ENCODE measurements around the gene NKD2.

Gene NKD2

DNA sequence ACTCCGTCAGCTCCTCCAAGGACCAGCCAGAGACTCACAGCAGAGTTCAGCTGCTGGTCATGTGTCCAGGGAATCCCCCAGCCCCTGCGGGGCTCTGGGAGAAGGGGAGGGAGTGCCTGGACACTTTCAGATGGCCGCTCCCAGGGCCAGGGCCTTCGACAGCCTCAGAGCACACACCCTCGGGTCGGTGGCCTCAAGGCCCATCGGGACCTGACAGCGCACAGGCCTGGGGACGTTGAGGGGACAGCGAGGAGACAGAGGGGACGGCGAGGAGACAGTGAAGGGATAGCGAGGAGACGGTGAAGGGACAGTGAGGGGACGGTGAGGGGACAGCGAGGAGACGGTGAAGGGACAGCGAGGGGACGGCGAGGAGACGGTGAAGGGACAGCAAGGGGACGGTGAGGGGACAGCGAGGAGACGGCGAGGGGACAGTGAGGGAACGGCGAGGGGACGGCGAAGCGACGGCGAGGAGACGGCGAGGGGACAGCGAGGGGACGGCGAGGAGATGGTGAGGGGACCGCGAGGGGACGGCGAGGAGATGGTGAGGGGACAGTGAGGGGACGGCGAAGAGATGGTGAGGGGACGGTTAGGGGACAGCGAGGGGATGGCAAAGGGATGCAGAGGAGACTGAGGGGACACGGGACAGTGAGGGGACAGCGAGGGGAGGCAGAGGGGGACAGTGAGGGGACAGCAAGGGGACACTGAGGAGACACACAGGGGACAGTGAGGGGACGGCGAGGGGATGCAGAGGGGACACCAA is 56.0 kb downstream of the NKD2 start:
- Histone ChIP-seq H3F3A (ENCODE audit: insufficient read depth) (no peaks in the 10 kb centered on the region), H3K4me3 (ENCODE audit: insufficient read depth, low read length, poor library complexity, severe bottlenecking) (no peak overlapping the region), H2AFZ (ENCODE audit: low read depth, low read length, severe bottlenecking) (no peak overlapping the region), H3K27ac (ENCODE audit: low read depth, low read length) (no peak overlapping the region), H3K9me2 (replicated peaks; ENCODE audit: insufficient read depth, low read length) (no peaks in the 10 kb centered on the region), H3K79me2 (ENCODE audit: insufficient read depth, low read length) (no peaks in the 10 kb centered on the region), H3K4me2 (ENCODE audit: low read depth, low read length, poor library complexity, severe bottlenecking) (no peak overlapping the region), H3K9me3 (ENCODE audit: insufficient read depth, low read length) (no peaks in the 10 kb centered on the region), H4K20me1 (ENCODE audit: low read depth, low read length) (no peaks in the 10 kb centered on the region), H3K9ac (ENCODE audit: low read length) (no peak overlapping the region), H3K27me3 (ENCODE audit: low read length) (no peaks in the 10 kb centered on the region), H3K36me3 (ENCODE audit: low read length) (no peaks in the 10 kb centered on the region)
- TF ChIP-seq EZH2phosphoT487 (conservative IDR thresholded peaks at IDR 0.05; ENCODE audit: low read length) (no peak), CTCF (IDR thresholded peaks at IDR 0.05; ENCODE audit: insufficient read depth, low read length, poor library complexity, severe bottlenecking) (no peak)

- H3K27ac ChIP-seq (ENCODE audit: low read depth, low read length) = no peak overlapping the region
- H3K36me3 ChIP-seq (ENCODE audit: low read length) = no peaks in the 10 kb centered on the region
- no peaks in the 10 kb centered on the region for H3F3A ChIP-seq (ENCODE audit: insufficient read depth)
- H2AFZ ChIP-seq (ENCODE audit: low read depth, low read length, severe bottlenecking) = no peak overlapping the region
- no peaks in the 10 kb centered on the region for H3K9me2 ChIP-seq (replicated peaks; ENCODE audit: insufficient read depth, low read length)
- H3K9ac ChIP-seq (ENCODE audit: low read length) = no peak overlapping the region
- TF ChIP-seq CTCF (IDR thresholded peaks at IDR 0.05; ENCODE audit: insufficient read depth, low read length, poor library complexity, severe bottlenecking) (no peak), EZH2phosphoT487 (conservative IDR thresholded peaks at IDR 0.05; ENCODE audit: low read length) (no peak)
- no peaks in the 10 kb centered on the region for H4K20me1 ChIP-seq (ENCODE audit: low read depth, low read length)
- H3K9me3 ChIP-seq (ENCODE audit: insufficient read depth, low read length) = no peaks in the 10 kb centered on the region
- H3K27me3 ChIP-seq (ENCODE audit: low read length) = no peaks in the 10 kb centered on the region
- no peaks in the 10 kb centered on the region for H3K79me2 ChIP-seq (ENCODE audit: insufficient read depth, low read length)
- H3K4me3 ChIP-seq (ENCODE audit: insufficient read depth, low read length, poor library complexity, severe bottlenecking) = no peak overlapping the region
- no peak overlapping the region for H3K4me2 ChIP-seq (ENCODE audit: low read depth, low read length, poor library complexity, severe bottlenecking)
Observed at GRCh38 chr5:1065143-1065750, 56.6 kb downstream of the NKD2 start.

DNA sequence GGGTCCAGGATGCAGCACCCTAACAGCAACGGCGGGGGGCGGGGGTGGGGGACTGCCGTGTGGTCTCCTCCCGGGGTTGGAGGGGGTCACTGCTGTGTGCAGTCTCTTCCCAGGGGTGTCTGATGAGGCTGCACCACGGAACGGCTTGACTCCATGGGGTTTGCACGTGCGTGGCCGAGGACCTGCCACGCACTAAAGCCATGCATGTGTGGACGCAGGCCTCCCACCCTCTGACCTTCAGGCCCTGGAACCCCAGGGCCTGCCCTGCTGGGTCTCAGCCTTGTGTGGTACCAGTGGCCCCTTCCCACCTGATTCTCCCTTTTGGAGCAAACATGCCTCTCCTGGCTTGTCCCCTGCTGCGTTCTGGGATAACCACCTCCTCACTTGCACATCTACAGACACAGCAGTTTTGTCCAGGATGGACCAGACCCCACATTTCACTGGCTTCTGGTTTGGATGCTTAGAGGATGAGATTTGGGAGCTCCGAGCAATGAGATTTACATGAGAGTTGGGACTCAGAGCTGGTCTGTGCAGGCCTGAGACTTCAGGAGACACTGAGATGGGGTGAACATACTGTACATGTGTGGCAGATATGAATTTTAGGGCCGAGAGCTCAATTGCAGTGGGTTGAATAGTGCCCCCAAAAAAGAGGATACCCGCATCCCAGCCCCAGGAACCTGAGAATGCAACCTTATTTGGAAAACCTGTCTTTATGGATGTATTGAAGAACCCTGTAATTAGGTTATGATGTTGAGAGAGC is 57.5 kb downstream of the NKD2 start:
- Histone ChIP-seq H3K4me3 (ENCODE audit: insufficient read depth, low read length, poor library complexity, severe bottlenecking) (no peak overlapping the region), H3K36me3 (ENCODE audit: low read length) (no peaks in the 10 kb centered on the region), H3K9ac (ENCODE audit: low read length) (no peak overlapping the region), H3K27me3 (ENCODE audit: low read length) (no peaks in the 10 kb centered on the region), H2AFZ (ENCODE audit: low read depth, low read length, severe bottlenecking) (no peak overlapping the region), H3K4me2 (ENCODE audit: low read depth, low read length, poor library complexity, severe bottlenecking) (no peak overlapping the region), H3K9me2 (replicated peaks; ENCODE audit: insufficient read depth, low read length) (no peaks in the 10 kb centered on the region), H3K79me2 (ENCODE audit: insufficient read depth, low read length) (no peaks in the 10 kb centered on the region), H4K20me1 (ENCODE audit: low read depth, low read length) (no peaks in the 10 kb centered on the region), H3K27ac (ENCODE audit: low read depth, low read length) (no peak overlapping the region), H3K9me3 (ENCODE audit: insufficient read depth, low read length) (no peaks in the 10 kb centered on the region), H3F3A (ENCODE audit: insufficient read depth) (no peaks in the 10 kb centered on the region)
- TF ChIP-seq EZH2phosphoT487 (conservative IDR thresholded peaks at IDR 0.05; ENCODE audit: low read length) (no peak), CTCF (IDR thresholded peaks at IDR 0.05; ENCODE audit: insufficient read depth, low read length, poor library complexity, severe bottlenecking) (no peak)
